Nephron progenitor cell (in vitro differentiated cells): Measurements from ENCODE around the gene CMTR1.

Experiments
- DNase-seq: peaks from one replicate; pipeline ENCODE4 v3.0.0; 2021
- H3K27ac Mint-ChIP-seq: 2 replicates; pipeline ENCODE4 v1.8.0; 2021; ENCODE audit warnings: mild to moderate bottlenecking, moderate library complexity, mixed read lengths
- H3K27me3 Mint-ChIP-seq: 2 replicates; pipeline ENCODE4 v1.8.0; 2021; ENCODE audit warnings: mild to moderate bottlenecking, low read depth, mixed read lengths; ENCODE audit not compliant: poor library complexity
- H3K36me3 Mint-ChIP-seq: 2 replicates; pipeline ENCODE4 v1.8.0; 2021; ENCODE audit warnings: low read depth, mixed read lengths
- H3K4me1 Mint-ChIP-seq: 2 replicates; pipeline ENCODE4 v1.8.0; 2021; ENCODE audit warnings: mixed read lengths
- H3K4me3 Mint-ChIP-seq: 2 replicates; pipeline ENCODE4 v1.8.0; 2021; ENCODE audit warnings: mild to moderate bottlenecking, moderate library complexity, mixed read lengths
- H3K9me3 Mint-ChIP-seq: 2 replicates; pipeline ENCODE4 v1.8.0; 2021; ENCODE audit warnings: mild to moderate bottlenecking, moderate library complexity, mixed read lengths
- CTCF ChIP-seq: fragments of 200-600 bp; sonication (generic); IDR thresholded peaks from 2 replicates; pipeline ENCODE4 v1.5.0; 2021; ENCODE audit warnings: antibody characterized with exemption

CMTR1 gene

GRCh38 chr6:37522836-37523235 lies 89.8 kb downstream of the CMTR1 start:
- H3K4me1 Mint-ChIP-seq = peaks cover 4% of the 10 kb centered on the region
- no peak for DNase-seq
- H3K36me3 Mint-ChIP-seq = no peaks in the 10 kb centered on the region
- no peak for TF ChIP-seq CTCF
- H3K27me3 Mint-ChIP-seq = peaks cover 75% of the 10 kb centered on the region
- peaks cover 8% of the 10 kb centered on the region for H3K9me3 Mint-ChIP-seq
- H3K4me3 Mint-ChIP-seq = no peak overlapping the region
- no peak overlapping the region for H3K27ac Mint-ChIP-seq

- H3K27me3 Mint-ChIP-seq = peaks cover 75% of the 10 kb centered on the region
- no peak overlapping the region for H3K27ac Mint-ChIP-seq
- no peaks in the 10 kb centered on the region for H3K36me3 Mint-ChIP-seq
- H3K9me3 Mint-ChIP-seq = peaks cover 8% of the 10 kb centered on the region
- no peak for DNase-seq
- H3K4me1 Mint-ChIP-seq = peaks cover 4% of the 10 kb centered on the region
- TF ChIP-seq CTCF = no peak
- H3K4me3 Mint-ChIP-seq = no peak overlapping the region
Observed at GRCh38 chr6:37523412-37523811, 90.4 kb downstream of the CMTR1 start.

GRCh38 chr6:37524025-37524969 lies 91.3 kb downstream of the CMTR1 start:
- Mint-ChIP-seq H3K27me3 (peaks cover 73% of the 10 kb centered on the region), H3K4me3 (no peak overlapping the region), H3K27ac (no peak overlapping the region), H3K36me3 (no peaks in the 10 kb centered on the region), H3K4me1 (peaks cover 4% of the 10 kb centered on the region), H3K9me3 (peaks cover 3% of the 10 kb centered on the region)
- DNase-seq = no peak
- TF ChIP-seq CTCF = no peak

- no peak overlapping the region for H3K4me3 Mint-ChIP-seq
- no peaks in the 10 kb centered on the region for H3K36me3 Mint-ChIP-seq
- peaks cover 76% of the 10 kb centered on the region for H3K27me3 Mint-ChIP-seq
- H3K27ac Mint-ChIP-seq = no peak overlapping the region
- H3K9me3 Mint-ChIP-seq = no peaks in the 10 kb centered on the region
- no peak for DNase-seq
- H3K4me1 Mint-ChIP-seq = peaks cover 4% of the 10 kb centered on the region
- no peak for TF ChIP-seq CTCF
Observed at GRCh38 chr6:37524970-37525318, 91.9 kb downstream of the CMTR1 start.

- no peak for TF ChIP-seq CTCF
- Mint-ChIP-seq H3K4me3 (no peak overlapping the region), H3K27ac (no peak overlapping the region), H3K27me3 (peaks cover 81% of the 10 kb centered on the region), H3K4me1 (peaks cover 4% of the 10 kb centered on the region), H3K9me3 (no peaks in the 10 kb centered on the region), H3K36me3 (no peaks in the 10 kb centered on the region)
- peak; percentile 81 for DNase-seq
Observed at GRCh38 chr6:37525460-37526357, 92.7 kb downstream of the CMTR1 start.
